CD8-positive, alpha-beta memory T cell (primary cell): ENCODE measurements around the gene USP47. TPM values are rescaled to one million over a fixed set of nuclear protein-coding genes. Genes with fewer than 3 reads are reported as not detected.

Experiments
- CTCF ChIA-PET: fragments of 350-600 bp; sonication (Branson Sonifier 250); formaldehyde crosslinking; loops from one replicate; lab custom pipeline; 2021; ENCODE audit warnings: antibody characterized with exemption; lab: Charles Lee
- POLR2A ChIA-PET: fragments of 350-600 bp; sonication (Branson Sonifier 250); formaldehyde crosslinking; loops from one replicate; lab custom pipeline; 2021; ENCODE audit warnings: antibody characterized with exemption; lab: Charles Lee
- DNase-seq, 5 donors: peaks; one replicate each; pipeline versions ENCODE4 v3.0.0 to v3.0.0-alpha.2; 2020 to 2022; ENCODE audit warnings: mixed read lengths in 1 of 5
- H3K27ac ChIP-seq: one replicate; pipeline ENCODE4 v1.7.0; 2013; ENCODE audit warnings: low read depth, mild to moderate bottlenecking, low read length, moderate library complexity
- H3K27me3 ChIP-seq: 2 replicates; pipeline ENCODE4 v1.7.0; 2013; ENCODE audit warnings: low read length, mild to moderate bottlenecking; ENCODE audit not compliant: insufficient read depth, poor library complexity, severe bottlenecking
- H3K36me3 ChIP-seq: 2 replicates; pipeline ENCODE4 v1.7.0; 2013; ENCODE audit warnings: mild to moderate bottlenecking, low read length, moderate library complexity; ENCODE audit not compliant: insufficient read depth
- H3K4me1 ChIP-seq: 2 replicates; pipeline ENCODE4 v1.7.0; 2013; ENCODE audit warnings: mild to moderate bottlenecking, low read length, moderate library complexity; ENCODE audit not compliant: insufficient read depth
- H3K4me3 ChIP-seq: 2 replicates; pipeline ENCODE4 v1.7.0; 2013; ENCODE audit warnings: mild to moderate bottlenecking, low read length
- H3K9me3 ChIP-seq: 2 replicates; pipeline ENCODE4 v1.7.0; 2013; ENCODE audit warnings: mild to moderate bottlenecking, low read length
- H3K27ac Mint-ChIP-seq, 8 donors: one replicate each; pipeline ENCODE4 v1.8.0; 2020 to 2021; ENCODE audit warnings: mixed read lengths in 8 of 8, mild to moderate bottlenecking in 6 of 8, inconsistent platforms in 3 of 8, moderate library complexity in 3 of 8
- H3K27me3 Mint-ChIP-seq, 2 donors: one replicate each; pipeline ENCODE4 v1.8.0; 2020 to 2021; ENCODE audit warnings: mixed read lengths in 2 of 2, mild to moderate bottlenecking in 1 of 2, moderate library complexity in 1 of 2
- H3K36me3 Mint-ChIP-seq, 3 donors: one replicate each; pipeline ENCODE4 v1.8.0; 2020 to 2021; ENCODE audit warnings: mixed read lengths in 3 of 3, inconsistent platforms in 1 of 3, mild to moderate bottlenecking in 1 of 3
- H3K4me1 Mint-ChIP-seq, 3 donors: one replicate each; pipeline ENCODE4 v1.8.0; 2020 to 2021; ENCODE audit warnings: mixed read lengths in 3 of 3, inconsistent platforms in 1 of 3, mild to moderate bottlenecking in 1 of 3
- H3K4me3 Mint-ChIP-seq, 7 donors: one replicate each; pipeline ENCODE4 v1.8.0; 2020 to 2021; ENCODE audit warnings: mixed read lengths in 7 of 7, mild to moderate bottlenecking in 6 of 7, moderate library complexity in 4 of 7, inconsistent platforms in 2 of 7
- H3K9me3 Mint-ChIP-seq, 5 donors: one replicate each; pipeline ENCODE4 v1.8.0; 2020 to 2022; ENCODE audit warnings: mixed read lengths in 5 of 5, mild to moderate bottlenecking in 3 of 5, moderate library complexity in 2 of 5, inconsistent platforms in 1 of 5
- polyA plus RNA-seq: library from polyadenylated mRNA; unstranded; fragments of 300-500 nt; fragmentation: Illumina TruSeq; gene quantifications from one replicate; pipeline ENCODE4 v1.2.3, GENCODE V29; 2021
- total RNA-seq, 2 experiments: library from RNA; stranded (reverse); gene quantifications; one replicate each; pipeline ENCODE4 v1.2.3, GENCODE V29; 2021

The USP47 gene
- total and polyA plus RNA-seq, 3 experiments from 2014 or later = 47.0 to 53.8 (median 50.2) TPM

- CTCF ChIA-PET = interaction anchor here (0.9 kb wide), 1 partner anchor 9 kb away, joined by 3 read pairs; no protein-coding TSS in a partner anchor
- Mint-ChIP-seq H3K4me1 (peaks cover 0 to under 1% (median 0%) of the 10 kb centered on the region in 3 donors), H3K4me3 (no peak overlapping the region), H3K27me3 (peaks cover 0 to 7% of the 10 kb centered on the region in 2 donors), H3K36me3 (peaks cover 0 to 5% (median 0%) of the 10 kb centered on the region in 3 donors), H3K9me3 (no peaks in the 10 kb centered on the region), H3K27ac (no peak overlapping the region)
- no peaks in the 10 kb centered on the region for H3K9me3 ChIP-seq
- DNase-seq = no peak
- H3K27ac ChIP-seq = no peak overlapping the region
- no peaks in the 10 kb centered on the region for H3K4me1 ChIP-seq
- POLR2A ChIA-PET = interaction anchor here (0.5 kb wide), 1 partner anchor 106 kb away, joined by 3 read pairs; no protein-coding TSS in a partner anchor
- H3K4me3 ChIP-seq = no peak overlapping the region
- H3K36me3 ChIP-seq = no peaks in the 10 kb centered on the region
- no peaks in the 10 kb centered on the region for H3K27me3 ChIP-seq
Measured at GRCh38 chr11:11981364-11981763, 139.6 kb downstream of the USP47 start.

- Histone ChIP-seq H3K4me1 (no peaks in the 10 kb centered on the region), H3K36me3 (no peaks in the 10 kb centered on the region), H3K4me3 (no peak overlapping the region), H3K27me3 (no peaks in the 10 kb centered on the region), H3K9me3 (no peaks in the 10 kb centered on the region), H3K27ac (no peak overlapping the region)
- CTCF ChIA-PET = interaction anchor here (0.9 kb wide), 1 partner anchor 10 kb away, joined by 3 read pairs; no protein-coding TSS in a partner anchor
- POLR2A ChIA-PET = interaction anchor here (0.5 kb wide), 1 partner anchor 106 kb away, joined by 3 read pairs; no protein-coding TSS in a partner anchor
- DNase-seq = no peak
- Mint-ChIP-seq H3K27ac (no peak overlapping the region), H3K9me3 (no peaks in the 10 kb centered on the region), H3K4me1 (peaks cover 0 to 2% (median under 1%) of the 10 kb centered on the region in 3 donors), H3K4me3 (no peak overlapping the region), H3K36me3 (peaks cover 0 to 5% (median 0%) of the 10 kb centered on the region in 3 donors), H3K27me3 (peaks cover 0 to 7% of the 10 kb centered on the region in 2 donors)
Measured at GRCh38 chr11:11981840-11982239, 140.1 kb downstream of the USP47 start.

- POLR2A ChIA-PET = no interaction called here
- Mint-ChIP-seq H3K4me3 (no peak overlapping the region), H3K27me3 (peaks cover 0 to 7% of the 10 kb centered on the region in 2 donors), H3K36me3 (peaks cover 0 to 5% (median 2%) of the 10 kb centered on the region in 3 donors), H3K27ac (no peak overlapping the region), H3K9me3 (no peaks in the 10 kb centered on the region), H3K4me1 (peaks cover 2 to 8% (median 4%) of the 10 kb centered on the region in 3 donors)
- no peak overlapping the region for H3K4me3 ChIP-seq
- H3K4me1 ChIP-seq = no peaks in the 10 kb centered on the region
- CTCF ChIA-PET = interaction anchor here (0.9 kb wide), 1 partner anchor 11 kb away, joined by 3 read pairs; no protein-coding TSS in a partner anchor
- no peaks in the 10 kb centered on the region for H3K36me3 ChIP-seq
- no peak for DNase-seq
- no peaks in the 10 kb centered on the region for H3K27me3 ChIP-seq
- no peak overlapping the region for H3K27ac ChIP-seq
- H3K9me3 ChIP-seq = no peaks in the 10 kb centered on the region
Measured at GRCh38 chr11:11982461-11982860, 140.7 kb downstream of the USP47 start.

GRCh38 chr11:11982975-11983374 lies 141.2 kb downstream of the USP47 start:
- peaks cover 0 to 7% of the 10 kb centered on the region in 2 donors for H3K27me3 Mint-ChIP-seq
- peak overlapping the region in 2 of 8 donors; percentile 36 to 62 for H3K27ac Mint-ChIP-seq
- no peaks in the 10 kb centered on the region for H3K9me3 Mint-ChIP-seq
- Histone ChIP-seq H3K36me3 (no peaks in the 10 kb centered on the region), H3K27me3 (no peaks in the 10 kb centered on the region), H3K27ac (no peak overlapping the region), H3K9me3 (no peaks in the 10 kb centered on the region), H3K4me1 (peaks cover 3% of the 10 kb centered on the region), H3K4me3 (no peak overlapping the region)
- CTCF ChIA-PET = no interaction called here
- no peak for DNase-seq
- H3K36me3 Mint-ChIP-seq = peaks cover 0 to 6% (median 5%) of the 10 kb centered on the region in 3 donors
- H3K4me1 Mint-ChIP-seq = peaks cover 7 to 13% (median 9%) of the 10 kb centered on the region in 3 donors
- POLR2A ChIA-PET = no interaction called here
- no peak overlapping the region for H3K4me3 Mint-ChIP-seq

- CTCF ChIA-PET = no interaction called here
- H3K27me3 Mint-ChIP-seq = peaks cover 0 to 6% of the 10 kb centered on the region in 2 donors
- Histone ChIP-seq H3K27ac (no peak overlapping the region), H3K4me1 (peaks cover 3% of the 10 kb centered on the region), H3K9me3 (no peaks in the 10 kb centered on the region), H3K36me3 (no peaks in the 10 kb centered on the region), H3K4me3 (no peak overlapping the region), H3K27me3 (no peaks in the 10 kb centered on the region)
- H3K4me1 Mint-ChIP-seq = peaks cover 8 to 17% (median 9%) of the 10 kb centered on the region in 3 donors
- peaks cover 0 to 6% (median 4%) of the 10 kb centered on the region in 3 donors for H3K36me3 Mint-ChIP-seq
- no peak overlapping the region for H3K4me3 Mint-ChIP-seq
- H3K27ac Mint-ChIP-seq = no peak overlapping the region
- H3K9me3 Mint-ChIP-seq = no peaks in the 10 kb centered on the region
- DNase-seq = no peak
- POLR2A ChIA-PET = no interaction called here
Measured at GRCh38 chr11:11983427-11983826, 141.7 kb downstream of the USP47 start.

- no peaks in the 10 kb centered on the region for H3K27me3 ChIP-seq
- no peaks in the 10 kb centered on the region for H3K36me3 ChIP-seq
- H3K4me1 ChIP-seq = peaks cover 3% of the 10 kb centered on the region
- CTCF ChIA-PET = interaction anchor here (0.9 kb wide), 1 partner anchor 18 kb away, joined by 4 read pairs; no protein-coding TSS in a partner anchor
- no peak overlapping the region for H3K27ac ChIP-seq
- Mint-ChIP-seq H3K27me3 (peaks cover 0 to 6% of the 10 kb centered on the region in 2 donors), H3K4me1 (peaks cover 8 to 17% (median 9%) of the 10 kb centered on the region in 3 donors), H3K36me3 (peaks cover 0 to 6% (median 3%) of the 10 kb centered on the region in 3 donors), H3K27ac (peak overlapping the region in 1 of 8 donors; percentile 29), H3K9me3 (no peaks in the 10 kb centered on the region), H3K4me3 (no peak overlapping the region)
- no peak for DNase-seq
- H3K4me3 ChIP-seq = no peak overlapping the region
- POLR2A ChIA-PET = no interaction called here
- H3K9me3 ChIP-seq = no peaks in the 10 kb centered on the region
Measured at GRCh38 chr11:11984563-11984962, 142.8 kb downstream of the USP47 start.

- POLR2A ChIA-PET = no interaction called here
- Histone ChIP-seq H3K4me3 (no peak overlapping the region), H3K9me3 (no peaks in the 10 kb centered on the region), H3K27me3 (no peaks in the 10 kb centered on the region), H3K36me3 (no peaks in the 10 kb centered on the region), H3K27ac (no peak overlapping the region), H3K4me1 (peaks cover 3% of the 10 kb centered on the region)
- Mint-ChIP-seq H3K36me3 (peaks cover 0 to 6% (median 3%) of the 10 kb centered on the region in 3 donors), H3K9me3 (no peaks in the 10 kb centered on the region), H3K27me3 (peaks cover 0 to 3% of the 10 kb centered on the region in 2 donors), H3K4me3 (no peak overlapping the region), H3K27ac (no peak overlapping the region), H3K4me1 (peaks cover 8 to 17% (median 9%) of the 10 kb centered on the region in 3 donors)
- no peak for DNase-seq
- CTCF ChIA-PET = interaction anchor here (0.9 kb wide), 1 partner anchor 19 kb away, joined by 4 read pairs; no protein-coding TSS in a partner anchor
Measured at GRCh38 chr11:11985016-11985715, 143.4 kb downstream of the USP47 start.
